Fibroblast of lung (primary cell): ENCODE measurements around the gene AKAP13. TPM values are rescaled to one million over a fixed set of nuclear protein-coding genes. Genes with fewer than 3 reads are reported as not detected.

ENCODE experiments used
- DNase-seq, 2 donors: peaks; one replicate each; pipeline versions ENCODE4 v3.0.0 to v3.0.0-alpha.2; 2010; ENCODE audit warnings: low read depth in 2 of 2
- H2AFZ ChIP-seq: 2 replicates; pipeline ENCODE4 v1.5.1; 2012; ENCODE audit warnings: low read length, control low read depth, inconsistent platforms
- H3K27ac ChIP-seq: 2 replicates; pipeline ENCODE4 v1.5.1; 2011; ENCODE audit warnings: low read length, control low read depth; ENCODE audit not compliant: insufficient read depth
- H3K27me3 ChIP-seq: 2 replicates; pipeline ENCODE4 v1.5.1; 2011; ENCODE audit warnings: mild to moderate bottlenecking, low read length; ENCODE audit not compliant: control insufficient read depth, insufficient read depth
- H3K36me3 ChIP-seq: 2 replicates; pipeline ENCODE4 v1.5.1; 2011; ENCODE audit warnings: low read length; ENCODE audit not compliant: control insufficient read depth, insufficient read depth
- H3K4me1 ChIP-seq: 2 replicates; pipeline ENCODE4 v1.5.1; 2011; ENCODE audit warnings: low read length; ENCODE audit not compliant: control insufficient read depth, insufficient read depth; ENCODE audit errors: extremely low read depth
- H3K4me2 ChIP-seq: 2 replicates; pipeline ENCODE4 v1.5.1; 2011; ENCODE audit warnings: low read length, control low read depth; ENCODE audit not compliant: insufficient read depth; ENCODE audit errors: extremely low read depth
- H3K4me3 ChIP-seq, 4 experiments: fragments of 200-600 bp in 1 of 4; sonication (generic) in 1 of 4; replicated peaks in 1 of 4; 2 replicates each; pipeline ENCODE4 v1.5.1; 2011 to 2016; ENCODE audit warnings: low read length in 4 of 4, low read depth in 3 of 4, mild to moderate bottlenecking in 3 of 4, control low read depth in 2 of 4, inconsistent platforms in 1 of 4, mixed read lengths in 1 of 4; ENCODE audit not compliant: insufficient read depth in 1 of 4; ENCODE audit errors: control extremely low read depth in 1 of 4
- H3K79me2 ChIP-seq: 2 replicates; pipeline ENCODE4 v1.5.1; 2012; ENCODE audit warnings: mild to moderate bottlenecking, low read length, inconsistent platforms; ENCODE audit not compliant: control insufficient read depth, insufficient read depth
- H3K9ac ChIP-seq: 2 replicates; pipeline ENCODE4 v1.5.1; 2011; ENCODE audit warnings: mild to moderate bottlenecking, low read length, control low read depth; ENCODE audit not compliant: insufficient read depth
- H3K9me3 ChIP-seq: 2 replicates; pipeline ENCODE4 v1.5.1; 2012; ENCODE audit warnings: low read depth, low read length; ENCODE audit not compliant: control insufficient read depth, insufficient read depth
- H4K20me1 ChIP-seq: 2 replicates; pipeline ENCODE4 v1.5.1; 2011; ENCODE audit warnings: low read length; ENCODE audit not compliant: control insufficient read depth, insufficient read depth; ENCODE audit errors: extremely low read depth
- CTCF ChIP-seq, 2 donors: IDR thresholded peaks in 1 of 2; conservative IDR thresholded peaks in 1 of 2; 1 replicate in 1 of 2; 2 replicates in 1 of 2; pipeline ENCODE4 v1.5.1; 2011 to 2012; ENCODE audit warnings: low read length in 2 of 2, control low read depth in 1 of 2, inconsistent platforms in 1 of 2, low read depth in 1 of 2, mild to moderate bottlenecking in 1 of 2
- EZH2 ChIP-seq: IDR thresholded peaks from 2 replicates; pipeline ENCODE4 v1.5.1; 2012; ENCODE audit warnings: low read length, control low read depth, mild to moderate bottlenecking; ENCODE audit errors: missing control alignments
- polyA plus RNA-seq, 2 donors: library from polyadenylated mRNA; depleted of rRNA in 1 of 2; stranded (reverse) in 1 of 2; unstranded in 1 of 2; fragments of >200 nt; gene quantifications; 2 replicates each; pipeline ENCODE4 v1.2.1, GENCODE V29; 2011 to 2012; ENCODE audit warnings: missing spikeins in 1 of 2
- total RNA-seq: library from RNA; depleted of rRNA; stranded (reverse); fragments of >200 nt; gene quantifications from 2 replicates; pipeline ENCODE4 v1.2.1, GENCODE V29; 2014

The AKAP13 gene
- total and polyA plus RNA-seq, 2 donors (not counting 1 experiment from before 2014, with no cell fraction given) = 8.3 to 68.4 TPM

GRCh38 chr15:85636351-85636750 lies 255.9 kb downstream of the AKAP13 start:
- Histone ChIP-seq H3K4me3 (no peak overlapping the region), H3K9ac (no peak overlapping the region), H3K27ac (no peak overlapping the region), H3K27me3 (no peaks in the 10 kb centered on the region), H3K79me2 (no peaks in the 10 kb centered on the region), H3K4me2 (no peak overlapping the region), H3K36me3 (no peaks in the 10 kb centered on the region), H3K4me1 (peaks cover 10% of the 10 kb centered on the region), H3K9me3 (no peaks in the 10 kb centered on the region), H4K20me1 (no peaks in the 10 kb centered on the region), H2AFZ (no peak overlapping the region)
- no peak for TF ChIP-seq EZH2
- TF ChIP-seq CTCF (conservative IDR thresholded peaks at IDR 0.05 in 1 of 2, IDR thresholded peaks at IDR 0.05 in 1 of 2; ENCODE audit: low read depth in 1 of 2, low read length in 2 of 2) = no peak
- DNase-seq = no peak

- peak; percentile 65 to 78 for DNase-seq
- TF ChIP-seq CTCF (conservative IDR thresholded peaks at IDR 0.05 in 1 of 2, IDR thresholded peaks at IDR 0.05 in 1 of 2; ENCODE audit: low read depth in 1 of 2, low read length in 2 of 2) = no peak
- TF ChIP-seq EZH2 = no peak
- H2AFZ ChIP-seq = no peak overlapping the region
- H3K4me1 ChIP-seq = peaks cover 18% of the 10 kb centered on the region
- H3K4me3 ChIP-seq = no peak overlapping the region
- H3K9me3 ChIP-seq = no peaks in the 10 kb centered on the region
- H3K36me3 ChIP-seq = no peaks in the 10 kb centered on the region
- peak overlapping the region; percentile 24 for H3K27ac ChIP-seq
- H3K9ac ChIP-seq = no peak overlapping the region
- H3K27me3 ChIP-seq = no peaks in the 10 kb centered on the region
- no peak overlapping the region for H3K4me2 ChIP-seq
- no peaks in the 10 kb centered on the region for H4K20me1 ChIP-seq
- H3K79me2 ChIP-seq = peaks cover 3% of the 10 kb centered on the region
Measured at GRCh38 chr15:85639752-85640381, 259.5 kb downstream of the AKAP13 start.

- Histone ChIP-seq H3K4me1 (peaks cover 18% of the 10 kb centered on the region), H3K79me2 (peaks cover 3% of the 10 kb centered on the region), H3K27me3 (no peaks in the 10 kb centered on the region), H3K36me3 (no peaks in the 10 kb centered on the region), H3K27ac (peak overlapping the region; percentile 83), H3K4me2 (peak overlapping the region; percentile 84), H4K20me1 (no peaks in the 10 kb centered on the region), H3K9ac (peak overlapping the region; percentile 20), H3K9me3 (no peaks in the 10 kb centered on the region), H3K4me3 (peak overlapping the region; percentile 27 to 43 (median 32)), H2AFZ (peak overlapping the region; percentile 19)
- DNase-seq = no peak
- TF ChIP-seq EZH2 (no peak), CTCF (conservative IDR thresholded peaks at IDR 0.05 in 1 of 2, IDR thresholded peaks at IDR 0.05 in 1 of 2; ENCODE audit: low read depth in 1 of 2, low read length in 2 of 2) (no peak)
Measured at GRCh38 chr15:85642065-85642692, 261.8 kb downstream of the AKAP13 start.
